Right atrium auricular region (tissue), 2 donors: ENCODE measurements around the gene CDYL2. TPM values are rescaled to one million over a fixed set of nuclear protein-coding genes. Genes with fewer than 3 reads are reported as not detected.

ENCODE experiments used
- DNase-seq: peaks from one replicate; pipeline ENCODE4 v3.0.0-alpha.2; 2019; ENCODE audit warnings: low spot score
- H3K27ac ChIP-seq, 2 donors: fragments of 200-600 bp; sonication (generic); 1 replicate in 1 of 2; 2 replicates in 1 of 2; pipeline ENCODE4 v1.5.1; 2016 to 2019
- H3K27me3 ChIP-seq, 2 donors: fragments of 200-600 bp; sonication (generic); one replicate each; pipeline versions ENCODE4 v1.5.1 to v1.6.0; 2017 to 2019
- H3K36me3 ChIP-seq: fragments of 200-600 bp; sonication (generic); one replicate; pipeline ENCODE4 v1.5.1; 2016
- H3K4me1 ChIP-seq, 2 donors: fragments of 200-600 bp; sonication (generic); one replicate each; pipeline versions ENCODE4 v1.5.1 to v1.6.0; 2017 to 2019
- H3K4me3 ChIP-seq, 2 donors: fragments of 200-600 bp; sonication (generic); 1 replicate in 1 of 2; 2 replicates in 1 of 2; pipeline ENCODE4 v1.5.1; 2017 to 2019; ENCODE audit warnings: mild to moderate bottlenecking in 1 of 2, moderate library complexity in 1 of 2
- H3K9me3 ChIP-seq, 2 donors: fragments of 200-600 bp; sonication (generic); one replicate each; pipeline ENCODE4 v1.5.1; 2019
- CTCF ChIP-seq, 2 donors: fragments of 200-600 bp; sonication (generic); IDR thresholded peaks; one replicate each; pipeline ENCODE4 v1.5.1; 2019; ENCODE audit warnings: antibody characterized with exemption in 2 of 2
- total RNA-seq, 2 donors: library from RNA; depleted of rRNA; stranded (reverse); fragments of >200 nt; gene quantifications; one replicate each; pipeline ENCODE4 v1.1.0, GENCODE V29; 2016

CDYL2 gene
- total RNA-seq, 2 donors from 2014 or later: 1.4 to 2.9 TPM

- Histone ChIP-seq H3K36me3 (no peaks in the 10 kb centered on the region), H3K27ac (no peak overlapping the region), H3K4me1 (no peaks in the 10 kb centered on the region), H3K27me3 (no peaks in the 10 kb centered on the region), H3K4me3 (no peak overlapping the region), H3K9me3 (no peaks in the 10 kb centered on the region)
- DNase-seq: no peak
- TF ChIP-seq CTCF (IDR thresholded peaks at IDR 0.05): no peak
Measured at GRCh38 chr16:80611171-80611929, 193.0 kb downstream of the CDYL2 start.

- no peaks in the 10 kb centered on the region for H3K4me1 ChIP-seq
- no peaks in the 10 kb centered on the region for H3K27me3 ChIP-seq
- no peak for DNase-seq
- H3K36me3 ChIP-seq: no peaks in the 10 kb centered on the region
- H3K9me3 ChIP-seq: no peaks in the 10 kb centered on the region
- H3K27ac ChIP-seq: no peak overlapping the region
- H3K4me3 ChIP-seq: no peak overlapping the region
- no peak for TF ChIP-seq CTCF (IDR thresholded peaks at IDR 0.05)
Measured at GRCh38 chr16:80610481-80611156, 193.8 kb downstream of the CDYL2 start.

GRCh38 chr16:80608946-80609345 is 195.5 kb downstream of the CDYL2 start:
- no peaks in the 10 kb centered on the region for H3K27me3 ChIP-seq

GRCh38 chr16:80607204-80607603 is 197.2 kb downstream of the CDYL2 start:
- no peaks in the 10 kb centered on the region for H3K36me3 ChIP-seq
- H3K4me3 ChIP-seq: no peak overlapping the region
- no peaks in the 10 kb centered on the region for H3K4me1 ChIP-seq
- TF ChIP-seq CTCF (IDR thresholded peaks at IDR 0.05): no peak
- H3K27ac ChIP-seq: no peak overlapping the region
- no peaks in the 10 kb centered on the region for H3K9me3 ChIP-seq
- DNase-seq: no peak
- no peaks in the 10 kb centered on the region for H3K27me3 ChIP-seq

More at GRCh38 chr16:80608946-80609345, 195.5 kb downstream of the CDYL2 start:
- DNase-seq: no peak
- no peak overlapping the region for H3K27ac ChIP-seq
- H3K9me3 ChIP-seq: no peaks in the 10 kb centered on the region
- no peaks in the 10 kb centered on the region for H3K4me1 ChIP-seq
- H3K4me3 ChIP-seq: no peak overlapping the region
- no peak for TF ChIP-seq CTCF (IDR thresholded peaks at IDR 0.05)
- H3K36me3 ChIP-seq: no peaks in the 10 kb centered on the region

- H3K4me1 ChIP-seq: no peaks in the 10 kb centered on the region
- H3K9me3 ChIP-seq: no peaks in the 10 kb centered on the region
- H3K36me3 ChIP-seq: no peaks in the 10 kb centered on the region
- no peaks in the 10 kb centered on the region for H3K27me3 ChIP-seq
- TF ChIP-seq CTCF (IDR thresholded peaks at IDR 0.05): no peak
- no peak overlapping the region for H3K4me3 ChIP-seq
- no peak for DNase-seq
- no peak overlapping the region for H3K27ac ChIP-seq
Measured at GRCh38 chr16:80606221-80606766, 198.1 kb downstream of the CDYL2 start.
